ENCODE data around the gene ATXN7L2.
"Not testable (repeated sequence)": the region's sequence is repeated elsewhere in the genome, so short reads cannot be mapped to it uniquely, and the experiment has no call there.

Gene ATXN7L2

DNA sequence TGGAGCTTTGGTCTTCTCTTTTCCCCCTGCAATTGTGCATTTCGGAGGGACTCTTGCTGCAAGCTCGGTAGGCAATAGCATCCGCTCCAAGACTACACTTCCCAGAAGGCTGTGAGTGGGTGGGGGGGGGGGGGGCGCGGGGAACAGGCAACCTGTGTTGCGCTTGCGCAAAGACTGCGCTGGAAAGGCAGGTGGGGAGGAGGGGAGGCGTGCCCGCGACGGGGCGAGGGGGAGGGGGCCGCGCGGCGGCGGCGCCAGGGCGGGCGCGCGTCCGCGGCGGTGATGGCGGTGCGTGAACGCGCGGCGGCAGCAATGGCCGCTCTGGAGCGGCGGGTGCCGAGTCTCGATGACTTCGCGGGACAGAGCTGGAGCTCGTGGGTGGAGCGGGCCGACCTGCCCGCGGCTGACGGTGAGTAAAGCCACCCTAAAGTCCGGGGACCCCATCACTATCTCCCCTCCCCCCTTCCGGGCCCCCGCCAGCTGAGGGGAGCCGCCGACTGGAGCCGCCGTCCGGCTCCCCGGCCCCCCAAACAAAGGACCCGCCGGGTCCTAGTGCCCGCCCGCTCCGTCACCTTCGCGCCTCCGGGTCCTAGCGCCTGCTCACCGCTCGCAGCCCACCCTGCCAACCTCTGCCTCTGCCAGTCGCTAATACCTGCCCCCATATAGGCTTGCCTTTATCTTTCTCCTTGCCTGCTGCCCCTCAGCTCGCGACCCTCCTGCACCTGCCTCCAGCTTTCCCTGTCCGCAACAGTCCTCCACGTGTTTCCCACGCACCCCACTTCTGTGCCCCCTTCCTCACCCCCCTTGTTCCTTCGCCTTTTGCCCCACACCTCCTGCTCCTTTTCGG is at the start of gene ATXN7L2:
Gene ATXN7L2 (plus strand): TSS at position 234 of the 847 bp plus-strand sequence. CDS start 49 bp downstream, at position 283.
- DNase-seq (ENCODE audit: low read depth in 2 of 2): peak; percentile 84

GRCh38 chr1:109434484-109434883 is 49.2 kb upstream of the ATXN7L2 start:
- no peak for DNase-seq (ENCODE audit: low read depth in 2 of 2)

DNA sequence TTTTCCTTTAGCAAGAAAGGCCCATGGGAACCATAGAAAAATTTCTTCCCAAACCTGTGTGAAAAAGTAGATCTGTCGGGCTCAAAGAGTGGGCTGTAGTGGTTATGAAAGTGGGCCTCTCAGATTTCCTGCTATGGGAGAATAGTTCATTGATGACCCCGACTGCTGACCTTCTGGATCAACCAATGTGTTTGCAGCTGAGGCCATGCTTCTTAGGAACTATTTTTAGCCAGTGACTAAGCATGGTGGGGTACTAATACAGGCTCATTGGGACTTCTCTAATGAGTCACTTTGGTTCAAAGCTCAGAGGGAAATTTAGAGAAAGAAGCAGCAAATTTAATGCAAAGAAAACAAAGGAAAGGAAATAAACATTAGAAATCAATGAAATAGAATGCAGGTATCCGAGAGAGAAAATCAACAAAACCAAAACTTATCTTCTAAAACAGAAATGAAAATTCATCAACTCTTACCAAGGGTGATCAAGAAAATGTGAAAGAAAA is 44.9 kb upstream of the ATXN7L2 start:
- DNase-seq (ENCODE audit: low read depth in 2 of 2): peak; percentile 72 to 76

GRCh38 chr1:109441069-109441468 is 42.6 kb upstream of the ATXN7L2 start:
- peak; percentile 18 to 22 for DNase-seq (ENCODE audit: low read depth in 2 of 2)

DNA sequence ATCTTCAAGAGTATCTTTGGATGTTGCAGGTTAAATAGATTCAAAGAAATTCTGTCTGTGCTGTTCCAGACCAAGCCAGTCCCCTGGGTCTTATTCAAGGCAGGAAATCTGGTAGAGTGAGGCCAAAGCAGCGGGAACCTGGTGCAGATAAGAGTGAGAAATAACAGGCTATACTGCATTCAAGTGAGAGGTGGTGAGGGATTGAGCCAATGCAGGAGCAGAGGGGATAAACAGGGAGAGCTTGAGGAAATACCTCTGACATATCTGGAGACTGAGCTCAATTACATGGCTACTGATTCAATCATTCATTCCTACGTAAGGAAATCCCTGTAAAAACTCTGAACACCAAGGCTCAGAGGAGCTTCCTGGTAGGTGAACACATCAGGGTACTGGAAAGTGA is 40.2 kb upstream of the ATXN7L2 start:
- DNase-seq (ENCODE audit: low read depth in 2 of 2): no peak

DNA sequence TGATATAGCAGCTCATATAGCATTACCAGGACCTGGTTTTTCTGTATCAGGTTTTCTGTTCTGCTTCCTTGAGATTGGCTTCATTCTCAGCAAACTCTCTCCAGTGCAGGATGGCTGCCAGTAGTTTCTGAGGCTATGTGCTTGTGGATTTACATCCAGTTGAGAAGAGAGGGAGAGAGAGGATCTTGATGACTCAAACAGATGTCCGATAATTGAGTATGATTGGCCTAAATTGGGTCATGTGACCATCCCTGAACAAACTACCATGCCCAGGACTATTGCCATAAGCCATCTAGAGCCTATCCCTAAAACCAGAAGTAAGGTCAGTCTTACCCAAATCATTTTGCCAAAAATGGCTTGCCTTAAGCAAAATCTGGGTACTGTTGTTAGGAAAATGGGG is 39.4 kb upstream of the ATXN7L2 start:
- DNase-seq (ENCODE audit: low read depth in 2 of 2): no peak

GRCh38 chr1:109445949-109446695 is 37.6 kb upstream of the ATXN7L2 start:
- DNase-seq (ENCODE audit: low read depth in 2 of 2): peak; percentile 80 to 81

DNA sequence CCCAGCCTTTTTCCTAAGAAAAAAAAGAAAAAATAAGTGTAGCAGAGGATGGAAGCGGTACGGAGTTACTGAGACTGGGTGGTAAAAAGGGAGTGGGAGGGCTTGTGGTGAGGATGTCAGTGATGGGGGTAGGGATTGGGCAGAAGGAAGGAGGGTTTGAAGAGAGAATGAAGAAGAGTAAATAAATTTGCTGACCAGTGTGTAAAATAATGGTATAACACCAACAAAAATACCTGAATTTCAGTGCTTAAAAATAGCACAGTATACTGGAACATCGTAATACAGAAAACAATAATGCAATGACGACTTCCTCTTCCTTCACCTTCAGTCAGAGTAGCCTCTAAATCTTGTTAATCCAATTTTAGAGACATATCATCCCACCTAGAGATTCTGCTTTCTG is 36.2 kb upstream of the ATXN7L2 start:
- DNase-seq (ENCODE audit: low read depth in 2 of 2): no peak

DNA sequence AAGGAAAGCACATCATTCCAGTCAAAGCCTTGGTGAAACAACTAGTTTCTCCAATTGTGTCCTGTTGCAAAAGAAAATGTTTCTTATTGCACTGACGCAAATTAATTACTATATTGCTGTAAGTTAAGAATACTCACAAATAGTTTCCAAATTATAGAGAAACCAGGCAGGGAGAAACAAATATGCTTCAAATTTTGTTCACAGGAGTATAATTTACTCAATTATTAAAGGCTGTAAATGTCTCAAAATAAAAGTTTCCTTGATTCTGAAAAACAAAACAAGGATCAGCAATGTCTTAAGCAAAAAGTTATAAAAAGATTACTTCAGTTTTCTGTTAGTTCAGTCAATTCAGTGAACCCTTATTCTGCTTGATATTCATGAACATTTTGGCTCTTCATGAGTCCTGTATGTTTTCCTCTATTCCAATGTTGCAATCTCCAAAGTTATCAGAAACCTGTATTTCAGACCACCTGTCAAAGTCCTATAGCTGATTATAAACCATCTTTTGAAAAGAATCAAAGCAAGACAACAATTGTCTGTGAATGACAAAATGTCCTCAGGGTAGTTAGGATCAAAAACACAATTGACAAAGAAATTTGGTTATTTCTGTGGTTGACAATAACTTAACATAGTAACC is 29.1 kb upstream of the ATXN7L2 start:
- no peak for DNase-seq (ENCODE audit: low read depth in 2 of 2)

GRCh38 chr1:109457819-109458218 is 25.9 kb upstream of the ATXN7L2 start:
- DNase-seq (ENCODE audit: low read depth in 2 of 2): no peak

- DNase-seq (ENCODE audit: low read depth in 2 of 2): no peak
Measured at GRCh38 chr1:109466125-109466451, 17.6 kb upstream of the ATXN7L2 start.

- no peak for DNase-seq (ENCODE audit: low read depth in 2 of 2)
Measured at GRCh38 chr1:109466452-109467300, 17.0 kb upstream of the ATXN7L2 start, which contains the start of gene SYPL2. SYPL2 (plus strand) TSS chr1:109466546; CDS start chr1:109466844, 298 bp downstream.

DNA sequence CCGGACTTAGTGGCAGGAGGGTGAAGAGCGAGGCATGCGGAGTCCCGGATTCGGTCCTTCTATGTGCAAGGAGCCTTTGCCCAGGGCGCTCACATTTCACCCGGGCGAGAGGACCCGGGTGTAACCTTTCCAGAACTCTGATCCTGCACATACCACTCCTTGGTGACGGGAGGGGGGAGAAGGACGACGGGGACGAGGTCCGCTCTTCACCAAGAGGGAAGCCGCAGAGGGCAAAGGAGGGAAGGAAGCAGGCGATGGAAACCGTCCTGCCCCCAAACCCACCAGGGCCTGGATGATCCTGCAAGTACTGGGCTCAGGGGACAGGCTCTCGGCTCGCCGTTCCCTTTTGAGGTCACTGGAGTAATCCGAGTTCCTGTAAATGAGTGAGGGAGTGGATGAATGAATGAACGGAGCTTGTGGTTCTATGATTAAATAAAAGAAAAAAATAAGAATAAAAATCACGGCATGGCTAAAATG is 16.4 kb upstream of the ATXN7L2 start:
- DNase-seq (ENCODE audit: low read depth in 2 of 2): no peak

- no peak for DNase-seq (ENCODE audit: low read depth in 2 of 2)
Measured at GRCh38 chr1:109468061-109468460, 15.6 kb upstream of the ATXN7L2 start.

DNA sequence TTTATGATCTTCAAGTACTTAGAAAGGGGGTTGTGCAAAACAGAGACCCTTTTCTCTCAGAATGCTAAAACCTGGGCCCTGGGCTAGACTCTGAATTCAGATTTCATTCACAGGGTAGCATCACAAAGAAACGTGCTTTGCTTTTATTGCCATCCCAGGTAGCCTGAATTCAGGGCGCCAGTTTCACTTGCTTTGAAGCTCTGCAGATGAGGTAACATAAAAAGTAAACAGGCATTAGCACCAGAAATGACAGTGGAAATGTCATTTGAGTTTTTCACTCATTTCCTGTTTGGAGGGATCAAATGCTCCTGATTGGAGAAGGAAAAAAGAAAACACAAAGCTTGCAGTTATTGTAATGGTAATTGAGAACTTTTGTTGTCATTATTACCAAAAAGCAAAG is 14.8 kb upstream of the ATXN7L2 start:
- DNase-seq (ENCODE audit: low read depth in 2 of 2): no peak

DNA sequence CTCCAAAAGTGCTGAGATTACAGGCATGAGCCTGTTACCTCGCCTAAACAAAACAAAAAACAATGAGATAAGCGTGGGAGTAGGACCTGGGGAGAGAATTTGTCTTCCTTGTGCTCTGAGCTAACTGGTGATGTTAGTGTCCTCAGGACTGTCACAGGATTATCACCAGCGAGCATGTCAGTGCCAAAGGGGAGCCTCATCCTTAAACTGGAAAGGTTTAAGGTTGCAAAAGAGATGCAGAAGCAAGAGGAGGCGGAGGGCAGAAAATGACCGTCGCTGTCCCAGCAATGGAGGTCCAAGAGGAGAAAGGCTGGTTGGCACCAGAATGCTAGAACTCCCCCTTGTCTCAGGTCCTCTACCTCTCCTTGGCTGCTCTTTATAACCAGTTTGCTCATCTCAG is 13.5 kb upstream of the ATXN7L2 start:
- no peak for DNase-seq (ENCODE audit: low read depth in 2 of 2)

- DNase-seq (ENCODE audit: low read depth in 2 of 2): no peak
Measured at GRCh38 chr1:109472779-109473178, 10.9 kb upstream of the ATXN7L2 start.

DNA sequence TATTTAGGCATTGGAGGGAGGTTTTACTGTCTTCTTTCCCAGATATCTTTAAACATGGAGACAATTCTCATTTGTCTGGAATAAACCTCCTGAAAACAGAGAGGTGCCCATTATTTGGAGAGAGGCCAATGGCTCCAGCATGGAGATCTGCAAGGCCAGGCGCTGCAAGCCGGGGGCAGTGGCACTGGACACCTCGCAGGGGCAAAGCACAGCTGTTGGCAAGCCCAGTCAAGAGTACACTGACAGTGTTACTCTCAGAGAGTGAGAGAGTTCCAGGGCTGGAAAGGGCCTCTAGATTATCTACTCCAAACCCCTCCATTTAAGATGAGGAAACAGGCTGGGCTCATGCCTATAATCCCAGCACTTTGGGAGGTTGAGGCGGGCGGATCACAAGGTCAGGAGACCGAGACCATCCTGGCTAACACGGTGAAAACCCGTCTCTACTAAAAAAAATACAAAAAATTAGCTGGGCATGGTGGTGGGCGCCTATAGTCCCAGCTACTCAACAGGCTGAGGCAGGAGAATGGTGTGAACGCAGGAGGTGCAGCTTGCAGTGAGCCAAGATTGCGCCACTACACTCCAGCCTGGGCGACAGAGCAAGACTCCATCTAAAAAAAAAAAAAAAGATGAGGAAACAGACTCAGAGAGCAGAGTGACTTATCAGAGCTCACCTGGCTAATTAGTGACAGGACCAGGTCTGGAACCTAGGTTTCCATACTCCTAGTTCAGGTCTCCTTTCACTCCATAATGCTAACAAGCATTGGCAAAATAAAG is 10.2 kb upstream of the ATXN7L2 start:
- DNase-seq (ENCODE audit: low read depth in 2 of 2): not testable (repeated sequence)

- no peak for DNase-seq (ENCODE audit: low read depth in 2 of 2)
Measured at GRCh38 chr1:109474697-109475096, 9.0 kb upstream of the ATXN7L2 start.

GRCh38 chr1:109475261-109475660 is 8.4 kb upstream of the ATXN7L2 start:
- DNase-seq (ENCODE audit: low read depth in 2 of 2): no peak

Measured in fibroblast of skin of left quadriceps (primary cell).